Measurements from ENCODE around the gene HES2.
"Not testable (repeated sequence)": the region's sequence is repeated elsewhere in the genome, so short reads cannot be mapped to it uniquely, and the experiment has no call there.

Gene HES2

DNA sequence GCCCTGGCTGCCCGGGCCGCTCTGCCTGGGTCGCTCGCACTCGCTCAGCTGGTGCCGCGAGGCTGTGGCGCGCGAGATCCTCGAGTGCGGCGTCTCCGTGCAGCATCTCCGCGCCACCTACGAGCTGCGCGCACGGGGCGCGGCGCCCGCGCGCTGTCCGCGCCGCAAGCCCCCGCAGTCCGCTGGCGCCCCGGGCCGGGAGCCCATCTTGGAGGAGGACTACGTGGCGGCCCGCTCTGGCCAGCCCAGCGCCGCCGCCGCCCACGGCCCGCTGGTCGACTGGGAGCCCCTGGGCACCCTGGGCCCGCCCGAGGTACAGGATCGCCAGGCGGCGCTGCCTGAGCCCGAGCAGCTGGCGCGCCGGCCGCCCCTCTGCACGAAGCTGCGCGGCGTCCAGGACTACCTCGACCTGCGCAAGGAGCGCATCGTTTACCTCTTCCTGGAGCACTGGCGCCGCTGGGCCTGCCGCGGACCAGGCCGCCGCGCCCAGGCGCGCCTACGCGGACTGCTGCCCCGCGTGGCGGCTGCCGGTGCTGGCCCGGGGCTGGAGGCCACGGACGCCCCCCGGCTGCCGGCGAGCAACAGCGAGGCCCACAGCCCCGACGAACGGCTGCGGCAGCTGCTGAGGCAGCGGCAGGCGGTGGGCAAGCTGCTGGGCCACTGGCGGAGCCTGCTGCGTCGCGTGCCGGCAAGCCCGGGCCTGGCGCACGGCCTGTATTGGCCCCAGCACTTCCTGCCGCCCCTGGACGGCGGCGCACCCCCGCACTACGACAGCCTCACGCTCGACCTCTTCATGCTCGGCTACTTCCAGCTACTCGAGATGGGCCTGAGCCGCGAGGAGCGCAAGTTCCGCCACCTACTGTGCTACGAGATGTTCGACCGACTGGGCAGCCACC, 35.4 kb upstream of the HES2 start:
- no peak for DNase-seq (ENCODE audit: low read depth in 2 of 2)

DNA sequence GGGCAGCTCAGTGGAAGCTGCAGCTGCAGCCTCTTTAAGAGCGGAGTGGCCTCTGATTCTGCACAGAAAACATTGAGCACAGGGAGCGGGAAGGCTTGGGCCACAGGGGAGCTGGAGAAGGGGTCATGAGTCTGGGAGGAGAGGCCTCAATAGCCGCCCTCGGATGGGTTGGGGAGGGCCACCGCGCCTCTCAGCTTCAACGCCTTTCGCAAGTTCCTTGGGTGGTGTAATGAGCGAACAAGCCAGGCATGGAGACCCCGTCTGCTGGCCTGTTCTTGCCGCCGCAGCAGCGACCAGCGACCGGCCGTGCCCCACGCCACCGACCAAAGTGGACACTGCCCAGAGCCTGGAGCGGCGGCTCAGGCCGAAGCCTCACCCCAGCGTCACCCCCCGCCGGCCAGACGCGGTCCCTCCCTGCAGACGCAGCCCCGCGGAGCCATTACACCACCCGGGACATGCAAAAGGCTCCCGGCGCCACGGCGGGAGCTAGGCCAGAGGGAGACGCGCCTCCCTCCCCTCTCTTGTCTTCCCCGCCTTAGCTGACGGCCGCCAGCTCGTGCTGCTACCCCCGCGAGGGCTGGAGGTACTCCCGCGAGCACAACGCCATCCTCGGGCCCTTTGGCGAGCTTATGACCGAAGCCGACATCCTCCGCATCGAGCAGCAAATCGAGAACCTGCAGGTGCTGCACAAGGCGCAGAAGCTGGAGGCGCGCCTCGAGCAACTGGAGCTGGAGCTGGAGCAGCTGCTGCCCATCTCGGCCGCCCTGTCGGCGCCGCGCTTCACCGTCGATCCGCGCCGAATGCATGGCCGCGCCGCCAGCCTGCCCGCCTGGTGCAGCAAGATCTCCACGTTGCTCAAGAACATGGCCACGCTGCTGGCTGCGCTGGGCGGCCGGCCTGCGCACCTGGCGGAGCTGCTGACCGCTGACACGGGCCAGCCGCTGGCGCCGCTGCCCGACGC, 34.5 kb upstream of the HES2 start:
- DNase-seq (ENCODE audit: low read depth in 2 of 2): not testable (repeated sequence)

DNA sequence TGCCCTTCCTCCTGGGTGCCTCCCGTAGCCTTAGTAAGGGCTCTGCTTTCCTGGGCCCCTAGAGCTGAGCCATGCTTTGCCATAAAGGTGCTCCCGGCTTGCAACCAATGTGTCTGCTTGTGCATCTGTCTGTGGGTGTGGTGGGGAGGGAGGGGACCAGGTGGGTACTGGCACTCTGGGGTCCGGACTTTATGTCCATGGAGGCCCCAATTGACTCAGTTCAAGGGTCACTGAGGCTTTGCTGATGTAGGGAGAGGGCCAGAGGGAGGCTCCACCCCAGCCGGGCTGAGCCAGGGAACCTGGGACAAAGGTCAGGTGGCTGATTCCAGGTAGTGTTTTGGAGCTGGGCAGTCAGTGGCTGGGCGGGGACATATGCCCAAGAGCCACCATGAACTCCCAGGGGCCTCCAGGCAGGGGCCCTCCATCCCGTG, 31.2 kb upstream of the HES2 start:
- no peak for DNase-seq (ENCODE audit: low read depth in 2 of 2)

DNA sequence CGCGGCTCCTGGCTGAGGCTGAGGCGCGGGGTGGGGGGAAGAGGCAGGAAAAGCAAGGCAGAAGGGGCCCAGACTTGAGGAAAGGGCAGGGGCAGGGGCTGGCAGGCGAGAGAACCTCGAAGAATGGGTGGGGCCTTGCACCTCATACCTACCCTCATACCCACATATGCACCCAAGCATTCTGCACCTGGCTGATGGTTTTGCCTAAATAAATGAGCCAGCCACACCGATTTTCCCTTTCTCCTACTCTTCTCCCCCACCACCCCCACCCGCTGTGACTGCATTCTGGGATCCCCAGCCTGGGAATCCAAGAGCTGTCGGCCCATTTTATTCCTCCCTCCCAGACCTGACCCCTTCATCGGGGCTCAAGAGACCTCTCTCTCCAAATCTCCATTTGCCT, 30.8 kb upstream of the HES2 start:
- DNase-seq (ENCODE audit: low read depth in 2 of 2): not testable (repeated sequence)

DNA sequence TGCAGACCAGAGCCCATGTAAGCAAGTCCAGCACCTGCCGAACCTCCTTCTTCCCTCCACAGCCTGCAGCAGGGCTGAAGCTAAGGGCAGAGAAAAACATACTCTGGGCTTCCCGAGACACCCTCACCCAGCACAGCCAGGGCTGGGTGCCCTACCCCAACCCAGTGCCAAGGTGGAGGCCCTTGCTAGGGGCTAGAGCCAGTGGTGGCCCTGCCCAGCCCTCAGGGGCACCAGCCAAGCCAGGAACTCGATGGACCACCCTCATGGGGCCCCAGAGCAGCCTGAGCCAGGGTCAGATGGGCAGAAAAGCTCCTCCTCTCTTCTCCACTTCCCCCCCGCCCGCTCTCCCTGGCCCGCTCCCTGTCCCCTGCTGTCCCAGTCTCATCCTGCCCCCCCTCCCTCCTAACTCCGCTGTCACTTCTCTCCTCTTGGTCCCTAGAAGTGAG, 30.3 kb upstream of the HES2 start:
- DNase-seq (ENCODE audit: low read depth in 2 of 2): no peak

DNA sequence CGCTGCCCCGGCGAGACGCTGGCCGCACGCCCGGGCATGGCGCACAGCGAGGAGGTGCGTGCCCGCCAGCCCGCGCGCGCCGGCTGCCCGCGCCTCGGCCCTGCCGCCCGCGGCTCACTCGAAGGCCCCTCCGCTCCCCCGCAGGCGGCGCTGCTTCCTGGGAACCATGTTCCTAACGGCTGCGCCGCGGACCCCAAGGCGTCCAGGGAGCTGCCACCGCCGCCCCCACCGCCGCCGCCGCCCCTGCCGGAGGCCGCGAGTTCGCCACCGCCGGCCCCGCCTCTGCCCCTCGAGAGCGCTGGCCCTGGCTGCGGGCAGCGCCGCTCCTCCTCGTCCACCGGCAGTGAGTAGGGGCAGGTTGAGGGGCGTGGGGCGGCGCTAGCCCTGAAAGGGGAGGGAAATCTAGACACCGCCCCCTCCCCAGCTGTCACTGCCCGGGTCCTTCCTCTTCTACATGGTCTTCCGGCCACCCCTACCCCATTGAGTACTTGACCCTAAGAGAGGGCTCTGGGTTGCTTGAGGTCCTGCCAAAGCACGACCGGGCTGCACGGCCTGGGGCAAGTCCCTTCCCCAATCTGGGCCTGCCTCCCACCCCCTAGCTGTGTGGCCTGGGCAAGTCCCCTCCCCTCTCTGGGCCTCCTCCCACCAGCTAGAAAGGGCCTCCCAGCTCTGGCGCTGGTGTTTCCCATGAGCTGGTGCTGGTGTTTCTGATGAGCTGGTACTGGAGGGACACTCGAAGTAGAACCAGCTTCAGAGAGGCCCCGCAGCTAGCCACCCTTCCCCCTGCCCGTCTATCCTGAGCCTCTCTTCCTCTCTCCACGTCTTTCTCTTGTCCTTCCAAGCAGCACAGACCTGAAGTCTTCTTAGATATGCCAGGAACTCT, 29.3 kb upstream of the HES2 start:
- no peak for DNase-seq (ENCODE audit: low read depth in 2 of 2)

DNA sequence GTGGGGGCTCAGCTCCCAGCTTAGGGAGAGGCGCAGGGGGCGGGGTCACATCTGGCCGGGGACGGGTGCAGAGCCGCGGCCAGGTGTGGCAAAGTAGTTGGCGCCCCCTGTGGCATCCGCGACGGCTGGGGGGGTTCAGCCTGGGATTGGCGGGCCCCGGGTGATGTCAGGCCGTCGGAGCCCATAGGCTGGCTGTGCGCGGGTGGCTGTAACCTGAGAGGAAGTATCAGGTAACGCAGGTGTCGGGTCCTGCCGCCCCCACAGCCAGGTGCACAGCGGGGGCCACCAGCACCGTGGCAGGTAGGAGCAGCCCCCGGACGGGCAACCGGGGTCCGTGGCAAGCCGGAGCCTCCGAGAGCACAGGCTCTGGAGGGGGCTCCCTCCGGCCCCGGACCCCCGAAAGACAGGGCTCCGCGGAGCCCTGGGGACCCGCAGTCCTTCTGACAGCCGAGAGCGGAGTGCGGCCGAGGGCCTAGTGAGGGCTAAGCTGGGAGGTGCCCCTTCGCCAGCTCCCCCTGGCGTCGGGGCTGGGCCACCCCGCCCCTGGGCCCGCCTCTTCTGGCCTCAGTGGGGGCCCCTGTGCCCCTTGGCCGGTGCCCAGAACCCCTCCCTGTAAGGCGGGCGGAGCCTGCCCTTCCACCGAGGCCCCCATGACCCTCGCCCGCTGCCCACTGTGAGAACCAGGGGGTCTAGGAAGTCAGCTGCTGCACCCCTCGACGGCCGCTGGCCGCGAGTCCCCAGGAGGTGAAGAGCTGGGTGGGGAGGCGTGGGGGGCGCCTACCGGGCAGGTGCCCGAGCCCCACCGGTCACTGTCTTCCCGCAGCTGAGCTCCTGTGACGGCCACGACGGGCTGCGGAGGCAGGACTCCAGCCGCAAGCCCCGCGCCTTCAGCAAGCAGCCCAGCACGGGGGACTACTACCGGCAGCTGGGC, 28.4 kb upstream of the HES2 start:
- no peak for DNase-seq (ENCODE audit: low read depth in 2 of 2)

DNA sequence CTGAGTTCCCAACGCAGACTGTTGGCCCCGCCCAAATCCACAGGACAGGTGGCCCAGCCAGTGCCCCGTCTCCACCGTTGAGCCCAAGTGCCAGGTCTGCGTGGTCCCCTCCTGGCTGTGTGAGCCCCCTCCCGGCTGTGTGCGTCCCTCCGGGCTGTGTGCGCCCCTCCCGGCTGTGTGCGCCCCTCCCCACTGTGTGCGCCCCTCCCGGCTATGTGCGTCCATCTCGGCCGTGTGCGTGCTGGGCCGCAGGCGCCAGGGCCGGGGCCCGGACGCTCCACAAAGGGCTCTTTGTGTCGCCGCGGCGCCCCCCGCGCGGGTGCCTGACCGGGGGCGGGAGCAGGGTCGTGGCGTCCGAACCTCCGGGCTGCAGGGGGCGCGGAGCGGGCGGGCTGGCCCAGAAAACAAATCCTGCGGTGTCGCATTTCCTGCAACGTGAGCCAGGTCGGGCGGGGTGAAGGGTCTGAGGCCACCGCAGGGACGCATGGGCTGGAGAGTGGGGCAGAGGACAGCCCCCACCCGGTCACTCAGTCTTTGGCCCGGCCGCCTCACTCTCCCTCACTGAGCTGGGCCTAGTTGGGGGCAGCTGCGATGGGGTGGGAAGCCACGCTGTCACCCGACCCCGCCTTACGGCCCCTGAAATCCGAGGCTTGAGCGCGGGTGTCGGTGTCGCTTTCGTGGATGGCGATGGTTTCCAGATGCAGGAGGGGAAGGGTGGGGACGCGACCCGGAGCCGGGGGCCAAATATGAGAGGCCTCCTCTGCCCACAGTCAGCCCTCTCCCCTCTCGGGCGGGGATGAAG, 27.5 kb upstream of the HES2 start:
- no peak for DNase-seq (ENCODE audit: low read depth in 2 of 2)

DNA sequence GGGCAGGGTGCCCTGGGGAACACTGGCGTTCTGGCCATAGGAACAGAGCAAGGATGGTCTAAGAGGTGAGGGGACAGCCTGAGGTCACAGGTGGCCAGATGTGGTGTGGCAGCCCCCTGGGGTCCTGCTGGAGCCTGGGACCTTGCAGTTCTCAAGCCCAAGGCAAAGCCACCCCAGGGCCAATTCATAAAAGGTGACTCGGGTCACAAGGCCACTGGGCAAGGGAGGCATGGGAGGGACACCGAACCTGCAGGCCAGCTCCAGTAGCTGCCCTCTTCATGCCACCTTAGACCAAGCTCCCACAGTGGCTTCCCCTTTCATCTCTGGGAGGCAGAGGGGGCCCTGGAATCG, 26.9 kb upstream of the HES2 start:
- no peak for DNase-seq (ENCODE audit: low read depth in 2 of 2)

DNA sequence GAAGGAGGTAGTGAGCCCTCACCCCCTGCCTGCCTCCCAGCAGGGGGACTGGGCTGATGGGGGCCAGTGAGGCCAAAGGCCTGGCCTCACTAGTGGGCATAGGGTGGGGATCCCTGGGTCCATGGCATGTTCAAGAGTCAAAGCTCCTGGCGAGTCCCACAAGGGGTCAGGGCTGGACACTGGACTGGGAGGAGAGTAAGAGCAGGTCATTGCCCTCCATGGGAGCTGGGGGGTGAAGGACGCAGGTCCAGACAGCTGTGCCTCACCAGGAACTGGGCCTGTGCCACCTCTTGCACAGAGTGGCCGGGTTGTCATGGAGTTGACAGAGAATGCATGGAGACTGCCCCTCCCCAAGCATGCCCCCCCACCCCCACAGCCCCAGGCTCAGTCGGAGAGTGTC, 26.2 kb upstream of the HES2 start:
- not testable (repeated sequence) for DNase-seq (ENCODE audit: low read depth in 2 of 2)

DNA sequence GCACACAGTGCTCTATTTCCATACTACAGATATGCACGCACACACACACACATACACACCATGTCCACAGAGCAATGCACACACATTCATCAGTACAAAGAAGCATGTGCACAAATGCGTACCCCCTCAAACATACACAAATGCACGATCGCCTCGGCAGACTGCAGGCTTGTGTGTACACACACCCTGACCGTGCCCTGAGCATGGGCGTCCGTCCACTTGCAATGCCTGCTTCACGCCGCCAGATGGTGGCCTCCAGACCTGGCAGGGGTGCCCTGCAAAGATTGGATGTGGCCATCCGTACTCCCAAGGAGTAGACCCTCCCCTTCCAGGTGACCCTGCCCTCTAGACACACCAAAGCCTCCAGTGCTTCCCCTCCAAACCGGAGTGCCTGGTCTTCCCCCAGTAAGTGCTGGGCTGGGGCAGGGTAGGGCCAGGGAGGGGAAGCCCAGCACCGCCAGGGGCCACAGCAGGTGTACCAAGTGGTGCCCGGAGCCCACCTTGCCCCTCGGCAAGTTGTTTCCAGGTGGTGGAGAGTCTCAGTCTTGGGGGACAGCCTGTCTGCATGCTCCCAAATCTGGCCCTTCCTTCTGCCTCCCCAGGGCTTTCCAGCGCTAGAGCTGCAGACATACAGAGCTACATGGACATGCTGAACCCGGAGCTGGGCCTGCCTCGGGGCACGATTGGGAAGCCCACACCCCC, 25.5 kb upstream of the HES2 start:
- DNase-seq (ENCODE audit: low read depth in 2 of 2): no peak

DNA sequence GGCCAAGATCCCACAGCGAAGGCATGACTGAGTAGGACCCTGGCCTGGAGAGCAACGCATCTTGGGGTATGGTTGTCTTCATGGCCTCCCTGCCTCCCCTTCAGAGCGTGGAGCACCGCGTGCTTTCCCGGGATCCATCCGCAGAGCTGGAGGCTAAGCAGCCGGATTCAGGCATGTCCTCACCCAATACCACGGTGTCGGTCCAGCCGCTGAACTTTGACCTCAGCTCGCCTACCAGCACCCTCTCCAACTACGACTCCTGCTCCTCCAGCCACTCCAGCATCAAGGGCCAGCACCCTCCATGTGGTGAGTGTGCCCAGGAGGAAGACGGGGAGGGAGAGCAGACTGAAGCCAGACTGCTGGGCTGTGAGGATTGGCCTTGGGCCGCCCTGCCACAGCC, 24.7 kb upstream of the HES2 start:
- no peak for DNase-seq (ENCODE audit: low read depth in 2 of 2)

DNA sequence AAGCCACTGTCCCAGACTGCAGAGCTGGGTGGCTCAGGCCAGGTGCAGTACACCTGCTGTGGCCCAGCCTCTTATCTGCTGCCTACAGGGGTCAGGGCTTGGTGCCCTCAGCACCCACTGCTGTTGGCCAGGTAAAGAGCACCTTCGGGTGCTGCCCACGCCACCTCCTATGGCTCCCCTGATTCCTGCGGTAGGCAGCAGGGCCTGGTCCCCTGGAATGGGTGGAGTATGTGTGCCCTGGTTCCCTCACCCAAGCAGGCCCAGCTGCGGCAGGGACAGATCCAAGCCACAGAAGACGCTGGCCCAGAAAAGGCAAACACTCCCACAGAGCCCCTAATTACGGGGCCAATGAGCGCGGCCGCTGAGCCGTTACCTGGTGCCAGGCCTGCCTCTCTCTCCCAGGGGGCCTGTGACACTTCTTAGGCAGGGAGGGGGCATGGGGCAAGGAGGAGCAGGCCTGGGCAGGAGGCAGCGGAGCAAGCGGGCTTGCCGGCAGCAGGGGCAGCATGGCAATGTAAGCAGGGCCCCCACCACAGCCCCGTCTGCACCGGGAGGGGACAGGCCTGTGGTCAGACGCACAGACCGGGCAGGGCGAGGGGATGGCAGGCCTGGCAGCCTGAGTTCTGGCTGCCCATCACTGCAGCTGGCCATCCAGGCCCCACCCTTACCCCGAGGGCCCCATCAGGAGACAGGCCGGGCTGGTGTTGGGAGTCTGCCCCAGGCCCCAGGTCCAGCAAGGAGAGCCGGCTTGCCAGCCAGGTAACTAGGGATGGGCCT, 23.8 kb upstream of the HES2 start:
- no peak for DNase-seq (ENCODE audit: low read depth in 2 of 2)

DNA sequence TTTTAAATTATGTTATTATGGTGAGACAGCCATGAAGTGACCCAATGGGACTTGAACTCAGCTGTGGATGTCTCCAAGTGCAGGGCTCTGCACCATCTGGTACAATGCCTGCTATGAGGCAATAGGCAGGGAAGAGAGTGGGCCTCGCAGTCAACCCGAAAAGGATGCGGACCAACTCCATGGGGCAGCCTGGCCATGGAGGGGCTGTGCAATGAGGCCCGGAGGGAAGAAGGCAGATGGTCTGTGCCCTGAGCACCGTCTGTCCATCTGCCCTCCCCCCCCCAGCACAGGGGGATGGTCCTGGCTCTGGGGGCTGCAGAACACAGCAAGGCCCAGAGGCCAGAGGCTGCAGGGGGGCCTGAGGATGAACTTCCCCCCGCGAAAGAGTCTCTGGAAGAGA, 21.9 kb upstream of the HES2 start:
- DNase-seq (ENCODE audit: low read depth in 2 of 2): no peak

DNA sequence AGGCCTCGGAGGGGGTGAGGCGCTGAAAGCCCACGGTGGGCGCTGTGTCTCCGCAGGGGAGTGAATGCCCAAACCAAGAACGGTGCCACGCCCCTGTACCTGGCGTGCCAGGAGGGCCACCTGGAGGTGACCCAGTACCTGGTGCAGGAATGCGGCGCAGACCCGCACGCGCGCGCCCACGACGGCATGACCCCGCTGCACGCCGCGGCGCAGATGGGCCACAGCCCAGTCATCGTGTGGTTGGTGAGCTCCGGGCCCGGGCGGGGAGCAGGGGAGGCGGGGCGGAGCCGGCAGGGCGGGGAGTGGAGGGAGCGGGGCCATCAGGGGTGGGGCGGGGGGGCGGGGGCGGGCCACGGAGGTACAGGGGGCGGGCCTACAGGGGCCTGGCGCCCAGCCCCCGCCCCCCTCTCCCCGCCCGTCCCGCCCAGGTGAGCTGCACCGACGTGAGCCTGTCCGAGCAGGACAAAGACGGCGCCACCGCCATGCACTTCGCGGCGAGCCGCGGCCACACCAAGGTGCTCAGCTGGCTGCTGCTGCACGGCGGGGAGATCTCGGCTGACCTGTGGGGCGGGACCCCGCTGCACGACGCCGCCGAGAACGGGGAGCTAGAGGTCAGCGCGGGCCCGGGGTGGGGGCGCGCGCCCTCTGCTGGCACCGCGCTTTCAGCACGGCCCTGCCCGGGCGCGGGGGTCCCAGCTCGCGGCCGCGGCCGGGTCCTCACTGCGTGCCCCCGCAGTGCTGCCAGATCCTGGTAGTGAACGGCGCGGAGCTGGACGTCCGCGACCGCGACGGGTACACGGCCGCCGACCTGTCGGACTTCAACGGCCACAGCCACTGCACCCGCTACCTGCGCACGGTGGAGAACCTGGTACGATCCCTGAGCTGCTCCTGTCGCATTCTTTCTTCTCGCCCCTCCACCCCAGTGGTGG, 20.7 kb upstream of the HES2 start:
- DNase-seq (ENCODE audit: low read depth in 2 of 2): peak; percentile 56 to 58

DNA sequence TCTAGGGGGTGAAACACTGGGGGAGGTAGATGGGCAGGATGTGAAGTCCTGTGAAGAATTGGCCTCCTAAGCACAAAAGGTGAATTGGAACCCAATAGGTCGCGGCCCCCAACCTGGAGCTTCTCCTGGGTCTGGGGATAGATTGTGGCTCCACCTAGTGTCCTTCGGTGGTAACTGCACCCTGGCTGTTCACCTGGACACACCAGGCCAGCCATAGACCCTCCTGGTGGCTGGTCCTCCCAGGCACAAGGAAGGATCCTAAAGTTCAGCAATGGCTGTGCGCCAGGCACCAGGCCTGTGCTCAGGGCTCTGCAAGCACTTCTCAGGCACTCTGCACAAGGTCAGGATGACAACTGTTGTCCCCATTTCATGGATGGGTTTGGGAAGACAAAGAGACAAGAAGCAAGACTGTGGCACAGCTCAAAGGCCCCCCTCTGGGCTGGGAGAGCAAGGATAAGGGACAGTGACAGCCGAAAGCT, 18.4 kb upstream of the HES2 start:
- peak; percentile 55 to 64 for DNase-seq (ENCODE audit: low read depth in 2 of 2)

All from activated CD4-positive, alpha-beta T cell treated with anti-CD3 and anti-CD28 coated beads for 24 hours (primary cell).